ENCODE measurements around the gene KCNQ5. TPM values are rescaled to one million over a fixed set of nuclear protein-coding genes. Genes with fewer than 3 reads are reported as not detected.

Gene KCNQ5
- total and polyA plus RNA-seq, 2 of the 8 experiments (the other 6 are each of a cell fraction or from before 2014, with no cell fraction given): 0.83 to 1.2 TPM

GRCh38 chr6:73143551-73143950, 521.7 kb downstream of the KCNQ5 start:
- no peak overlapping the region for H2AFZ ChIP-seq (ENCODE audit: low read length)
- CTCF ChIA-PET (ENCODE audit: partially characterized antibody): interaction anchor here (0.9 to 4.4 kb wide), 2 partner anchors 10 to 527 kb away, joined by 5 to 31 read pairs; no protein-coding TSS in a partner anchor
- no peak for TF ChIP-seq SRF (IDR thresholded peaks at IDR 0.05; ENCODE audit: low read depth, low read length)
- no peak for TF ChIP-seq POLR2AphosphoS5 (IDR thresholded peaks at IDR 0.05; ENCODE audit: low read depth, low read length)
- TF ChIP-seq HDAC2 (IDR thresholded peaks at IDR 0.05; ENCODE audit: borderline replicate concordance in 1 of 2, low read depth in 2 of 2, low read length in 2 of 2): no peak
- no peak for TF ChIP-seq SUZ12 (IDR thresholded peaks at IDR 0.05; ENCODE audit: low read length)

More at GRCh38 chr6:73143551-73143950, 521.7 kb downstream of the KCNQ5 start:
- Histone ChIP-seq H2BK20ac (ENCODE audit: low read length) (no peak overlapping the region), H2BK15ac (ENCODE audit: low read length) (no peak overlapping the region), H3K27ac (ENCODE audit: low read depth, low read length) (no peak overlapping the region), H3K56ac (replicated peaks; ENCODE audit: insufficient read length, low read depth, low read length) (no peak overlapping the region), H2BK12ac (ENCODE audit: low read depth, low read length) (no peak overlapping the region), H3K9ac (replicated peaks in 1 of 4; ENCODE audit: extremely low read depth in 1 of 4, low read depth in 3 of 4, low read length in 3 of 4) (no peak overlapping the region), H4K5ac (ENCODE audit: insufficient read length, low read depth, low read length) (no peak overlapping the region), H4K8ac (ENCODE audit: extremely low read depth, insufficient read depth, low read length) (no peak overlapping the region), H3K27me3 (replicated peaks in 1 of 4; ENCODE audit: control insufficient read depth in 3 of 4, extremely low read depth in 1 of 4, insufficient read depth in 3 of 4, low read length in 3 of 4) (no peaks in the 10 kb centered on the region), H2BK5ac (ENCODE audit: low read depth, low read length) (no peak overlapping the region), H3K23ac (ENCODE audit: insufficient read length) (no peak overlapping the region), H2AK5ac (ENCODE audit: low read depth, low read length) (no peak overlapping the region), H3K14ac (ENCODE audit: insufficient read length) (no peak overlapping the region), H3K4me3 (ENCODE audit: extremely low read depth in 1 of 4, insufficient read depth in 2 of 4, low read depth in 3 of 4, low read length in 4 of 4) (no peak overlapping the region), H4K91ac (replicated peaks; ENCODE audit: insufficient read length, low read length) (no peak overlapping the region), H3K79me1 (ENCODE audit: low read depth, low read length) (no peaks in the 10 kb centered on the region), H2BK120ac (replicated peaks; ENCODE audit: low read depth, low read length) (no peak overlapping the region), H4K20me1 (replicated peaks in 1 of 2; ENCODE audit: control insufficient read depth in 1 of 2, insufficient read depth in 2 of 2, low read length in 2 of 2) (no peaks in the 10 kb centered on the region), H3K23me2 (ENCODE audit: low read depth, low read length) (no peaks in the 10 kb centered on the region), H3K18ac (ENCODE audit: extremely low read depth, low read length) (no peak overlapping the region), H3K79me2 (ENCODE audit: control insufficient read depth in 1 of 2, insufficient read depth in 2 of 2, low read length in 2 of 2) (no peaks in the 10 kb centered on the region), H3K9me3 (ENCODE audit: insufficient read depth in 2 of 2, low read depth in 1 of 2, low read length in 1 of 2) (no peaks in the 10 kb centered on the region), H3K4me1 (replicated peaks in 1 of 4; ENCODE audit: control insufficient read depth in 3 of 4, insufficient read depth in 4 of 4, low read length in 3 of 4) (no peaks in the 10 kb centered on the region), H3K36me3 (ENCODE audit: control insufficient read depth in 2 of 4, insufficient read depth in 4 of 4, low read length in 3 of 4) (no peaks in the 10 kb centered on the region), H3K4me2 (ENCODE audit: insufficient read depth in 1 of 2, low read depth in 2 of 2, low read length in 2 of 2) (no peak overlapping the region), H3K4ac (replicated peaks; ENCODE audit: insufficient read length, low read depth, low read length) (no peak overlapping the region)
- WGBS, 2 experiments (ENCODE audit: extremely low coverage in 1 of 2, insufficient coverage in 1 of 2, insufficient read length in 1 of 2, insufficient replicate concordance in 2 of 2, low coverage in 1 of 2, low lambda C conversion rate in 2 of 2, missing lambda C conversion rate in 1 of 2): 87% methylated on average over 4 of the region's 4 CpGs; no CpG with 5 or more reads in 1 of the 2 experiments
- DNase-seq (ENCODE audit: low read depth in 1 of 2, low spot score in 2 of 2) (no peak), FAIRE-seq (no peak)
- POLR2A ChIA-PET (ENCODE audit: partially characterized antibody): no interaction called here

All from H1 (cell line).